A172 (cell line): ENCODE measurements around the gene RIN3. TPM values are rescaled to one million over a fixed set of nuclear protein-coding genes. Genes with fewer than 3 reads are reported as not detected.

Experiments used
- DNase-seq: peaks from one replicate; pipeline ENCODE4 v3.0.0-alpha.2; 2015; ENCODE audit warnings: low spot score
- total RNA-seq: library from RNA; depleted of rRNA; stranded (reverse); fragments of >200 nt; shearing (Covaris generic); gene quantifications from 2 replicates; pipeline ENCODE4 v1.2.3, GENCODE V29; 2014

Gene RIN3
- total RNA-seq, 1 experiment from 2014 or later = 0.33 TPM

- no peak for DNase-seq
Observed at GRCh38 chr14:92484132-92484823, 29.3 kb upstream of the RIN3 start.

GRCh38 chr14:92486881-92487280 lies 26.7 kb upstream of the RIN3 start:
- no peak for DNase-seq

- no peak for DNase-seq
Observed at GRCh38 chr14:92487513-92488133, 26.0 kb upstream of the RIN3 start.

- DNase-seq = no peak
Observed at GRCh38 chr14:92489394-92490238, 24.0 kb upstream of the RIN3 start.

- no peak for DNase-seq
Observed at GRCh38 chr14:92490239-92490959, 23.2 kb upstream of the RIN3 start.

GRCh38 chr14:92491782-92492181 lies 21.8 kb upstream of the RIN3 start:
- no peak for DNase-seq

GRCh38 chr14:92492258-92492657 lies 21.3 kb upstream of the RIN3 start:
- DNase-seq = no peak

- DNase-seq = no peak
Observed at GRCh38 chr14:92493024-92493423, 20.6 kb upstream of the RIN3 start.

GRCh38 chr14:92493492-92493891 lies 20.1 kb upstream of the RIN3 start:
- DNase-seq = no peak

- DNase-seq = no peak
Observed at GRCh38 chr14:92494512-92494911, 19.1 kb upstream of the RIN3 start.

- DNase-seq = peak; percentile 21
Observed at GRCh38 chr14:92495027-92495426, 18.6 kb upstream of the RIN3 start.

GRCh38 chr14:92496191-92496857 lies 17.3 kb upstream of the RIN3 start:
- DNase-seq = no peak

GRCh38 chr14:92497391-92497790 lies 16.2 kb upstream of the RIN3 start:
- DNase-seq = no peak

- DNase-seq = no peak
Observed at GRCh38 chr14:92499234-92499633, 14.3 kb upstream of the RIN3 start.

GRCh38 chr14:92500491-92500941 lies 13.1 kb upstream of the RIN3 start:
- DNase-seq = no peak

GRCh38 chr14:92501891-92502351 lies 11.7 kb upstream of the RIN3 start:
- peak; percentile 40 for DNase-seq

GRCh38 chr14:92502541-92503286 lies 10.9 kb upstream of the RIN3 start:
- no peak for DNase-seq

GRCh38 chr14:92503756-92504491 lies 9.7 kb upstream of the RIN3 start:
- DNase-seq = peak; percentile 84

GRCh38 chr14:92505826-92506225 lies 7.8 kb upstream of the RIN3 start:
- no peak for DNase-seq

- no peak for DNase-seq
Observed at GRCh38 chr14:92506231-92506630, 7.3 kb upstream of the RIN3 start.
